Measurements from ENCODE around the gene APIP.

Gene APIP

DNA sequence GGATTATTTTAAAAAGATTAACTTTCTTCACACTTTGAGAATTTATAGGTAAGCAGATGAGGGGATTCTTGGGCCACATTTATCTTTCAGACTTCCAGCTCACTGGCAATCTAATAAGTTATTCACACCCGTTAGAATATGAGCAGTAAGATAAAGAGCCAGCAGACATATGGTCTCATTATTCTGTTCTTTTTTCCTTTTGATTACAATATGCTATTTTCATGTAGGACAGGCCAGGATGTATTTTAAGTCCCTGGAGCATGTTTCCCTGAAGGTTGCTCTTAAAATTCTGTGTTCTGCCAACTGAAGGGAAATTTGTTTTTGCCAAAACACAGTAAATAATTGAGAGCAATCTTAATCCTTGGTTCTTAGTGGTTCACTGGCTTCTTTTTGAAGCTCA lies 22.4 kb upstream of the APIP start:
- no peak overlapping the region for H3K4me3 Mint-ChIP-seq
- H3K9me3 Mint-ChIP-seq, result no peaks in the 10 kb centered on the region
- H3K4me1 Mint-ChIP-seq (ENCODE audit: low read depth), result peaks cover 18% of the 10 kb centered on the region
- H3K27me3 Mint-ChIP-seq, result no peaks in the 10 kb centered on the region
- no peak overlapping the region for H3K27ac Mint-ChIP-seq
- H3K36me3 Mint-ChIP-seq (ENCODE audit: low read depth), result peaks cover 45% of the 10 kb centered on the region
- intact Hi-C loops (cut with micrococcal nuclease), result no loop called here

- no peak overlapping the region for H3K4me3 Mint-ChIP-seq
These were observed 20.9 kb upstream of the APIP start for GRCh38 chr11:34936945-34937629.

DNA sequence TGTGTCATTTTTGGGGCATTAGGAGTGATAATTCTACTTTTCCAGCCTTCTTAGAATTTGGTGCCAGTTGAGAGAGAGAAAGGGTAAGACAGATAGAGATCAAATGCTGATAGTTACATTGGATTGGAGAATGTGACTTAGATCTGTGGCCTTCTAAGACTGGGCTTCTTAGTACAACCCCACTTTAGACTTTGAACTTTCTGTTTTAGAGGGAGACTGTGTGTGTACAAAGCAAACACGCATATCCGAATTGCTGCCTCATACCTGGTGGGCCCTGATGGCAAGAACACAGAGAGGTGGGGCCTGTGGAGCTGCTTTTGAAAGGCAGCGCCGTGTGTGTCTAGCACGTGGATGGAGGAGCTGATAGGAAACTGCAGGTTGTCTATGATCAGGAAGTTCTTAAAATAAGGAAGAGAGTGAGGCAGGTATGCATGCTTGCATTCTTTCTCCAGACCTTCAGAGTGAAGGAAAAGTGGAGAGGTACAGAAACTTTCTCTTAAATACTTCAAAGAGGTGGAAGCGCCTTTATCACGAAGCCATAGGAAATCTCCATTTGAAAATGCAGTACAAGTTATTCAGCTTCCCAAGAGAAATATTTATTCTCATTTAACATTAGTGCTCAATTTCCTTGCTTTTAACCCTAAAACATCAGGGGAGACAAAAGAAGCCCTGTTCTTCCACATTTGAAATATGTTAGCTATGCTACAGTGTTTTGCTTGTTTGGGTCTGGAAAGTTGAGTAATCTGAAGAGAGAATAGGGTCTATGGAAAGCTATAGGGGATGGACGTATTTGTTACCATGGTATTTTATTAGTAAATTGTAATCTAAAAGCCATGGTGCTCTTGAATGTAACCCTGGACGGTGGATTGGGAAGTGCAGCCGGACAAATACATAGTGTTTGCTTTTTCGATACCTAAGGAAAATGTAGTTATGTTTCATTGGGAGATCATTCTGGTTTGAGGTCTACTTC lies 13.9 kb upstream of the APIP start:
- Mint-ChIP-seq H3K4me1 (ENCODE audit: low read depth) (peaks cover 22% of the 10 kb centered on the region), H3K27ac (no peak overlapping the region), H3K9me3 (no peaks in the 10 kb centered on the region), H3K4me3 (no peak overlapping the region), H3K36me3 (ENCODE audit: low read depth) (peaks cover 35% of the 10 kb centered on the region), H3K27me3 (no peaks in the 10 kb centered on the region)
- intact Hi-C loops (cut with micrococcal nuclease), result loop anchor here (10.0 kb wide), 1 partner anchor 235 kb away; no protein-coding TSS in a partner anchor

More at GRCh38 chr11:34936945-34937629, 20.9 kb upstream of the APIP start:
- Mint-ChIP-seq H3K9me3 (no peaks in the 10 kb centered on the region), H3K4me1 (ENCODE audit: low read depth) (peaks cover 18% of the 10 kb centered on the region), H3K27ac (no peak overlapping the region), H3K27me3 (no peaks in the 10 kb centered on the region), H3K36me3 (ENCODE audit: low read depth) (peaks cover 53% of the 10 kb centered on the region)
- intact Hi-C loops (cut with micrococcal nuclease), result no loop called here

DNA sequence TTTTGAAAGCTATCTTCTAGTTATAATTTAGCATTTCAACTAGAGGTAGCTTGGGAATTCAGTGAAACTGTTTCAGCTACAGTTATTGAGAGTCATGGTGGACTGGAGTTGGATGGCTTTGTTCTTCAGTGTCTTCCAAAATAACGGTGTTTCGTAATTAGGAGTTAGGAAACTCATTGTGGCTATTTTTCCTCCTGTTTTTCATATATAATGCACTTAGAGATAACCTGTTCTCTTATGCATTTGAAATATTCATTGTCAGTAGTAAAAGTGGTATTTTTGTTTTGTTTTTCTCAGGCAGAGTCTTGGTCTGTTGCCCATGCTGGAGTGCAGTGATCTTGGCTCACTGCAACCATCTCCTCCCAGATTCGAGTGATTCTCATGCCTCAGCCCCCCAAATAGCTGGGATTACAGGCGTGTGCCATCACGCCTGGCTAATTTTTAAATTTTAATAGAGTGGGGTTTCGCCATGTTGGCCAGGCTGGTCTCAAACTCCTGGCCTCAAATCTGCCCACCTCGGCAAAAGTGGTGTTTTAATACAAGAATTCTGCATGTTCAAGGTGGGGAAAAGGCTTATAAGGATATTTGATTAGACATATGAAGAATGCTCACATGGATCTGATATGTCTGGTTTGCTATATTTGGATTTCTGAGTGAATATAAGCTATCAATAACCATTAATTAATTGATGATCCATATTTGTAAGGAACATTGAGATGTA lies 12.9 kb upstream of the APIP start:
- peaks cover 28% of the 10 kb centered on the region for H3K4me1 Mint-ChIP-seq (ENCODE audit: low read depth)
- no peaks in the 10 kb centered on the region for H3K27me3 Mint-ChIP-seq
- intact Hi-C loops (cut with micrococcal nuclease), result loop anchor here (10.0 kb wide), 1 partner anchor 236 kb away; no protein-coding TSS in a partner anchor
- no peak overlapping the region for H3K4me3 Mint-ChIP-seq
- no peaks in the 10 kb centered on the region for H3K9me3 Mint-ChIP-seq
- H3K27ac Mint-ChIP-seq, result no peak overlapping the region
- peaks cover 32% of the 10 kb centered on the region for H3K36me3 Mint-ChIP-seq (ENCODE audit: low read depth)

DNA sequence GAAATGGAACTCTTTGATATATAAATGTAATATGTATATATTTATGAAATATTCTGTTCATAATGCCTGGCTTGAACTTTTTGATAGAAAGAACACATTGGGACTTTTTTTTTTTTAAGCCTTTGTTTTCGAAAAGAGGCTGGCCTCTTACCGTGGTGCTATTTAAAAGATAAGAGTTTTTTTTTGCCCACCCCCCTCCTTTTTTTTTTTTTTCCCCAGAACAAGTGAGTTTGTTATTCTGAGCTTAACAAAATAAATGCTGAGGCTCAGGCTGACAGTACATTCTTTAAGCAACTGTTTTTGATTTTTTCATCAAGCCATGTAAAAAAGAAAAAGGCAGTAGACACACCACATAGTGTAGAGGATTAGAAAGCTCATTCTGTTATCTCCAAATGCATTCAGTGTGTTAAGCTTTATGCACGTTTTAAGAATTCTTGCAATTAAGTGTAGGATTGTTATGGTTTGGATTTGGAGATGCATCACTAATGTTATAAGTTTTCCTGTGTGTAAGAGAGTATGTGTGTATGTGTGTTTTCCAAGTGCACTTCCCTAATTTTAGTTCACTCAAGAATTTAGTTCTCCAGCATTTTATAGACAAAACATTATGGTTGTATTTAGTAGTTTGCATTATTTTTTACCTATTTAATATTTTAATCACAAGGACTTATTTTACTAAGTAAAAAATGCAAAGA lies 12.2 kb upstream of the APIP start:
- Mint-ChIP-seq H3K36me3 (ENCODE audit: low read depth) (peaks cover 29% of the 10 kb centered on the region), H3K9me3 (no peaks in the 10 kb centered on the region), H3K27me3 (no peaks in the 10 kb centered on the region), H3K4me3 (no peak overlapping the region), H3K4me1 (ENCODE audit: low read depth) (peaks cover 33% of the 10 kb centered on the region), H3K27ac (no peak overlapping the region)
- intact Hi-C loops (cut with micrococcal nuclease), result loop anchor here (10.0 kb wide), 1 partner anchor 236 kb away; no protein-coding TSS in a partner anchor

DNA sequence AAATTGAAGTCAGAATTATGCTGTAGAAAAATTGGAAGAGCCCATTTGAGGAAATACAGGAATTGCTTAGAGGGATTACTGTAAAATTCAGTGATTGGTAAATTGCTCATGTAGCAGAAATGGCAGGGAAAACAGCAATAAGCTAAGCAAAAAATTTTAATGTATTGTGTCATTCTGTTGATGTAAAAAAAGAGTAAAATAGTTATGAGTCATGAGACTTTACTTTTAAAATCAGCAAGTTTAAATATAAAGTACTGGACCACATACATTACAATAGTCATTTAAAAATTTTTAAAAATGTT lies 10.6 kb upstream of the APIP start:
- Mint-ChIP-seq H3K4me3 (no peak overlapping the region), H3K4me1 (ENCODE audit: low read depth) (peaks cover 33% of the 10 kb centered on the region), H3K27me3 (no peaks in the 10 kb centered on the region), H3K9me3 (no peaks in the 10 kb centered on the region), H3K27ac (no peak overlapping the region), H3K36me3 (ENCODE audit: low read depth) (peaks cover 18% of the 10 kb centered on the region)
- intact Hi-C loops (cut with micrococcal nuclease), result loop anchor here (1.0 to 10.0 kb wide), 3 partner anchors 238 to 559 kb away; no protein-coding TSS in a partner anchor

- Mint-ChIP-seq H3K4me3 (no peak overlapping the region), H3K27ac (no peak overlapping the region), H3K4me1 (ENCODE audit: low read depth) (peaks cover 33% of the 10 kb centered on the region), H3K36me3 (ENCODE audit: low read depth) (peaks cover 15% of the 10 kb centered on the region), H3K9me3 (no peaks in the 10 kb centered on the region), H3K27me3 (no peaks in the 10 kb centered on the region)
- intact Hi-C loops (cut with micrococcal nuclease), result loop anchor here (1.0 to 10.0 kb wide), 3 partner anchors 239 to 559 kb away; no protein-coding TSS in a partner anchor
These were observed 10.1 kb upstream of the APIP start for GRCh38 chr11:34926101-34926830.

DNA sequence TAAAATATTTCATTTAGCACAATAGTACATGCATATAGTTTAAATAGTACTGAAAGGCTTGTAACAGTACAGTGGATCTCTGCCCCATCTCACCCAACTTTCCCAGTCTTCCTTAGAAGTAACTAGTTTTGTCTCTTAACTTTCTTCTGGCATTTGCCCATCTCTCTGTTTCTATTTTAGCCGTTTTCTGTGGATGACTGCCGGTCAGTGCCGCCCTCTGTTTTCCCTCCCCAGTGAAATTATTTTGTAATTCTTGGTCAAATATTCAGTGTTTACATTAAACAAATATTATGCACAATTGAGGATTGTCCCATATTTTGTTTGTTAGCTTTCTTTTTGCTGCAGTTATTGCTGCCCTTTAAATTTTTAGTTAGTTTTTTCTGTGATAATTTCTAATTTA lies 8.5 kb upstream of the APIP start:
- Mint-ChIP-seq H3K9me3 (no peaks in the 10 kb centered on the region), H3K4me3 (no peak overlapping the region), H3K27ac (no peak overlapping the region), H3K36me3 (ENCODE audit: low read depth) (peaks cover 19% of the 10 kb centered on the region), H3K27me3 (no peaks in the 10 kb centered on the region), H3K4me1 (ENCODE audit: low read depth) (peaks cover 28% of the 10 kb centered on the region)
- intact Hi-C loops (cut with micrococcal nuclease), result loop anchor here (10.0 kb wide), 1 partner anchor 240 kb away; no protein-coding TSS in a partner anchor

DNA sequence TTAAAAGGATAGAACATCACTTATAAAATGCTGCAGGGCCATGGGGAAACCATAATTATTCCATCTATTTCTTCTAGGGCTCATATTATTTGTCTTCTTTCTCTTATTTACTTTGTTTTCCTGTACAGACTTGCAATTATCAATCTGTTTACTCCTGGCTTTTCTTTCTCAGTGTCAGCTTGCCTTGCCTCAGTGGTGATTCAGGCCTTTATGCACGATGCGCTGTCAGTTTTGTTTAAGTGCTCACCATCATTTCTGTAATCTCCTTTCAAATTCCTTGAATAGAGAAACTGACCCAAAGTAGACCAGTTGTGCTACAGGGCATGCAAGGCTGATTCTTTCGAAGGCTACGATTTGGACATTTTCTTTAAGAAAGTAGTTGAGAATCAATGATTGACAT lies 5.0 kb upstream of the APIP start:
- no peak overlapping the region for H3K27ac Mint-ChIP-seq
- peaks cover 36% of the 10 kb centered on the region for H3K4me1 Mint-ChIP-seq (ENCODE audit: low read depth)
- H3K36me3 Mint-ChIP-seq (ENCODE audit: low read depth), result peaks cover 25% of the 10 kb centered on the region
- H3K27me3 Mint-ChIP-seq, result no peaks in the 10 kb centered on the region
- no peak overlapping the region for H3K4me3 Mint-ChIP-seq
- intact Hi-C loops (cut with micrococcal nuclease), result loop anchor here (10.0 kb wide), 1 partner anchor 244 kb away; no protein-coding TSS in a partner anchor
- no peaks in the 10 kb centered on the region for H3K9me3 Mint-ChIP-seq

- intact Hi-C loops (cut with micrococcal nuclease), result loop anchor here (5.0 kb wide), 1 partner anchor 865 kb away; the partner anchor contains the start of gene CAPRIN1
- peak overlapping the region; percentile 98 for H3K27ac Mint-ChIP-seq
- no peaks in the 10 kb centered on the region for H3K9me3 Mint-ChIP-seq
- peaks cover 53% of the 10 kb centered on the region for H3K36me3 Mint-ChIP-seq (ENCODE audit: low read depth)
- peaks cover 54% of the 10 kb centered on the region for H3K4me1 Mint-ChIP-seq (ENCODE audit: low read depth)
- peak overlapping the region; percentile 96 for H3K4me3 Mint-ChIP-seq
- H3K27me3 Mint-ChIP-seq, result no peaks in the 10 kb centered on the region
These were observed 928 bp upstream of the APIP start for GRCh38 chr11:34916843-34917770.

DNA sequence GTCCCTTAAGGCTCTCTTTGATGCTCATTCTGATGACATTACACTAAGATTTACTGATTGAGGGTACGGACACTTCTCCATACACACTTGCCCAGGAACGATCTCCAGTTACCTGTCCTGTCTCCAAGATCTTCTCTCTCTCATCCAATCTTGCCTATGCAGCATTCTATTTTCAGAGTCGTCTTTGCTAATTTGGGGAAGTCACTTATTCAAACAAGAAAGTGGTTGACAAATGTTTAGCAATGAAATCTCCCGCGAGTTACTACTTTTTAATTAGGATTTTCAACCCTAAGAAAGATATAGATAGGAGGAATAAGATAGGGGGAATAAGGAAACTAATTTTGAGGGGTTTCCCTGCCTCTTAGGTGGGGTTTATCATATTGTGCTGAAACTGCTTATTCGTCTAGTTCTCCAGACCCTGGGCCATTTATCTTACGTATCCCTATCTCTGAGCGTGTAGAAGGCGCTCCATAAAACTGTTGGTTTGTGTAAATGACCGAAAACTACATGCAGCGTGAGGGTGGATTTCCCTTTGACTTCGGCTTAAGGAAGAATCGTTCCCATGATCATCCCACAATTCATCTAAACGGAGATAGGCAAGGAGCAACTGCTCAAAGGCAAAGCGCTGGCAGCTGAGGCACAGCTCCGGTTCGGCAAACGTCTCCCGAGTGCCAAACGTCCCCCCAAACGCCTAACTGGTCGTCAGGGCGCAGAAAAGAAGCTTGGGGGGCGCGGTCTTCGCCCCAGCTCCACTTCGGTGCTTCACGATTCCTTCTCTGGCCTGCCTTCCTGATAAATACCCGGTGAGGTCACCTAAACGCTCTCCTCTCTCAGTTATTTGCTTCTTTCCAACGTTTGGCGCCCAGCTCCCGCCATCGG lies 804 bp downstream of the APIP start:
- Mint-ChIP-seq H3K4me3 (peak overlapping the region; percentile 96), H3K4me1 (ENCODE audit: low read depth) (peaks cover 61% of the 10 kb centered on the region), H3K9me3 (no peaks in the 10 kb centered on the region), H3K36me3 (ENCODE audit: low read depth) (peaks cover 43% of the 10 kb centered on the region), H3K27ac (peak overlapping the region; percentile 98), H3K27me3 (no peaks in the 10 kb centered on the region)
- intact Hi-C loops (cut with micrococcal nuclease), result loop anchor here (5.0 kb wide), 1 partner anchor 863 kb away; the partner anchor contains the start of gene CAPRIN1

Data from dendritic cell treated with granulocyte-macrophage colony-stimulating factor and Interleukin-4, amounts not matched to agents 40 ng/mL and 50 ng/mL, for 4 days (primary cell).